GM13977 (cell line): ENCODE data around the gene ZMYND19.
A peak's percentile ranks its signal among the peaks of the same experiment; 100 is the strongest.

Source experiments
- DNase-seq: peaks from one replicate; pipeline ENCODE4 v3.0.0; 2012; ENCODE audit warnings: low spot score
- CTCF ChIP-seq: IDR thresholded peaks from 2 replicates; pipeline ENCODE4 v1.5.1; 2012; ENCODE audit warnings: mild to moderate bottlenecking, control low read depth; ENCODE audit not compliant: insufficient read depth; ENCODE audit errors: extremely low read depth, missing control alignments
- in situ Hi-C: fragments of 300-500 bp; cut with MboI; formaldehyde crosslinking; loops from one replicate; pipeline ENCODE4 v1.12.0; 2022; ENCODE audit warnings: low sequenced_read_pairs, low pct_unique_long_range_greater_than_20kb, mixed read lengths, inconsistent platforms; ENCODE audit not compliant: unreplicated experiment

ZMYND19 gene

GRCh38 chr9:137606734-137607138 lies 16.4 kb upstream of the ZMYND19 start:
- no peak for DNase-seq

GRCh38 chr9:137606005-137606621 lies 15.8 kb upstream of the ZMYND19 start:
- no peak for TF ChIP-seq CTCF
- no peak for DNase-seq

More at GRCh38 chr9:137606734-137607138, 16.4 kb upstream of the ZMYND19 start:
- TF ChIP-seq CTCF = no peak
- in situ Hi-C loops = no loop called here

GRCh38 chr9:137605121-137606004 lies 15.1 kb upstream of the ZMYND19 start, which contains the start of gene ARRDC1:
TSS of gene ARRDC1 (plus strand) at chr9:137605686. CDS start at chr9:137605718, 32 bp downstream.
- DNase-seq = peak; percentile 100
- no peak for TF ChIP-seq CTCF
- in situ Hi-C loops = no loop called here

More at GRCh38 chr9:137606005-137606621, 15.8 kb upstream of the ZMYND19 start:
- in situ Hi-C loops = no loop called here

- TF ChIP-seq CTCF = no peak
- in situ Hi-C loops = no loop called here
- DNase-seq = no peak
Measured at GRCh38 chr9:137604345-137605086, 14.2 kb upstream of the ZMYND19 start.

- TF ChIP-seq CTCF = no peak
- DNase-seq = no peak
- in situ Hi-C loops = no loop called here
Measured at GRCh38 chr9:137603879-137604278, 13.6 kb upstream of the ZMYND19 start.

- no peak for DNase-seq
- no peak for TF ChIP-seq CTCF
Measured at GRCh38 chr9:137602661-137603060, 12.3 kb upstream of the ZMYND19 start.

More at GRCh38 chr9:137602661-137603060, 12.3 kb upstream of the ZMYND19 start:
- in situ Hi-C loops = no loop called here
